GM12865 (cell line): Measurements from ENCODE around the gene HMX3.

Source experiments
- DNase-seq: peaks from one replicate; pipeline ENCODE4 v3.0.0; 2010; ENCODE audit warnings: low read depth
- H3K4me3 ChIP-seq: 2 replicates; pipeline ENCODE4 v1.5.1; 2011; ENCODE audit warnings: mild to moderate bottlenecking, low read depth, low read length, control low read depth
- CTCF ChIP-seq: IDR thresholded peaks from 2 replicates; pipeline ENCODE4 v1.5.1; 2011; ENCODE audit warnings: low read length, control low read depth, low read depth, inconsistent platforms; ENCODE audit not compliant: insufficient read depth; ENCODE audit errors: missing control alignments

Gene HMX3

GRCh38 chr10:123148414-123149161 lies 12.8 kb downstream of the HMX3 start:
- peak overlapping the region; percentile 34 for H3K4me3 ChIP-seq
- DNase-seq = no peak
- no peak for TF ChIP-seq CTCF

- no peak for TF ChIP-seq CTCF
- DNase-seq = no peak
- no peak overlapping the region; the same call in 1 of the 2 replicates for H3K4me3 ChIP-seq
Observed at GRCh38 chr10:123149162-123149567, 13.4 kb downstream of the HMX3 start.

- H3K4me3 ChIP-seq = no peak overlapping the region
- no peak for DNase-seq
- no peak for TF ChIP-seq CTCF
Observed at GRCh38 chr10:123149568-123150270, 13.9 kb downstream of the HMX3 start.

GRCh38 chr10:123150271-123150985 lies 14.7 kb downstream of the HMX3 start:
- no peak for DNase-seq

GRCh38 chr10:123150986-123151736 lies 15.4 kb downstream of the HMX3 start:
- H3K4me3 ChIP-seq = peak overlapping the region; percentile 41
- TF ChIP-seq CTCF = no peak

More at GRCh38 chr10:123150271-123150985, 14.7 kb downstream of the HMX3 start:
- peak overlapping the region; percentile 41 for H3K4me3 ChIP-seq
- TF ChIP-seq CTCF = no peak

GRCh38 chr10:123151737-123152135 lies 16.0 kb downstream of the HMX3 start:
- TF ChIP-seq CTCF = no peak
- no peak for DNase-seq
- H3K4me3 ChIP-seq = peak overlapping the region; percentile 41

More at GRCh38 chr10:123150986-123151736, 15.4 kb downstream of the HMX3 start:
- DNase-seq = peak; percentile 77
